C4-2B (cell line): ENCODE data around the gene NODAL.

Experiments
- H3K27ac ChIP-seq: fragments of 450-650 bp; 2 replicates; pipeline ENCODE4 v1.5.1; 2017
- CTCF ChIP-seq: fragments of 450-650 bp; conservative IDR thresholded peaks from 2 replicates; pipeline ENCODE4 v1.5.1; 2017; ENCODE audit warnings: mild to moderate bottlenecking
- ZFX ChIP-seq: fragments of 450-650 bp; IDR thresholded peaks from 2 replicates; pipeline ENCODE4 v1.6.1; 2017

NODAL gene

GRCh38 chr10:70455213-70455630, 13.7 kb upstream of the NODAL start:
- no peak for TF ChIP-seq ZFX
- no peak for TF ChIP-seq CTCF
- no peak overlapping the region for H3K27ac ChIP-seq

- TF ChIP-seq ZFX = no peak
- TF ChIP-seq CTCF = no peak
- no peak overlapping the region for H3K27ac ChIP-seq
Observed at GRCh38 chr10:70448236-70448635, 6.8 kb upstream of the NODAL start.

DNA sequence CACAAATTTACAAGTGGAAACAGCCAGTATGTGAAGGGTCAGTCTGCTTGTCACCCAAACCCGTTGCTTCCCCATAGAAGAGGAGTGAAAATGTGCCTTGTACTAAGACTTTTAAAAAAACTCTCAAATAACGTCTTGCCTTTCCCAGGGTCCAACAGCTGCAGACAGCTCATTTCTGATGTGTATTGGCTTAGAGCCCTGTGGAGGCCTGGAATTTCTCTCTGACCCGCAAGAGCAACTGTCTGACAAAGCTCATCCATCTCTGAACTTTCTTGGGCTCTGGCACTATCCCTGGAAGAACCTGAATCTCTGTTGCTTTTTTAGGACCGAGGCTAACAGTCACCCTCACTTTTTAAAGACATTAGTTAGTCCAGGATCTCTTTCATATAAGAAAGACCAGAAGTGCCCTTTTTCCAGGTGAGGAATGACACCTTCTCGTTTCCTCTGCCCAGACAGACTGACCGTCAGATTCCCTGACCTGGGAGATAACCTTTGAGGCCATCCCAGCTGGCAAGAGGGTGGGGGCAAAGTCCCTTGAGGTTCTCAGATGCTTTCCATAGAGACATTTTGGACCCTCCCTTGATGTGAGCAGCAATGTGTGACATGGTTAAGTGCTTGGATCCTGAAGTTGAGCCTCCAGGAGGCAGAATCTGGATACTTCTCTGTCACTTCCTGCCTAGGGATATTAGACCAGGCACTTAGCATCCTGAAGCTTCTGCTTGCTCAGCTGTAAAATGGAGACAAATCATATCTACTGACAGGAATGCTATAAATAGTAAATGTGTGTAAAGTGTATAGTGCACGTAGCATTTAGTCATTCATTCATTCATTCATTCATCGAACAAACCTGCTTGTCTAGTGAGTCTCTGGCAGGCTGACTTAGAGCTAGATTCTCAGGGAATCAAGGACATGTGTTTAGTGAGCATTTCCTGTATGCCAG, 4.5 kb upstream of the NODAL start:
- no peak for TF ChIP-seq ZFX
- no peak for TF ChIP-seq CTCF
- no peak overlapping the region for H3K27ac ChIP-seq

GRCh38 chr10:70444744-70445143, 3.3 kb upstream of the NODAL start:
- TF ChIP-seq ZFX (no peak), CTCF (no peak)
- H3K27ac ChIP-seq = no peak overlapping the region

DNA sequence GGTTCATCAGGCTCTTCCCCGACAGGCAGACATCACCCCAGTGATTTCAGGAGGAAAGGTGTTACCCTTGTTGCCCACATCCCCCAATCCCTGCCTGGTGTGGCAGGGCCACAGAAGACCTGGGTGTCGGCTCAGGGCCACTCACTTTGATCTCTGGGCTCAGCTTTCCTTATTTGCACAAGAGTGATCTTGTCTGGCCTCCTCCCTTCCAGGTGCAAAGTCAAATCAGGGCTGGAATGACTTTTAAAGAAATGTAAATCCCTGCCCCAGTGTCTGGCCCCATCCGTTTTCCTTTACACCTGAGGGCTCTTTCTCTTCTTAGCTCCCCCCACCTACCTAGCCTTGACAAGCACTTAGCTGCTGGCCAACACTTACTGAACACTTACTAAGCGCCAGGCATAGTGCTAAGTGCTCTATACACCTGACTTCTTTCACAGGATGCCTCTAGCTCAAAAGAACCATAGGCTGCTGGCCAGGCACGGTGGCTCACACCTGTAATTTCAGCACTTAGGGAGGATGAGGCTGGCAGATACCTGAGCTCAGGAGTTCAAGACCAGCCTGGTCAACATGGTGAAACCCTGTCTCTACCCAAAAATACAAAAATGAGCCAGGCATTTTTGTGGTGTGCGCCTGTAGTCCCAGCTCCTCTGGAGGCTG, 979 bp upstream of the NODAL start:
- no peak for TF ChIP-seq ZFX
- no peak for TF ChIP-seq CTCF
- no peak overlapping the region for H3K27ac ChIP-seq

DNA sequence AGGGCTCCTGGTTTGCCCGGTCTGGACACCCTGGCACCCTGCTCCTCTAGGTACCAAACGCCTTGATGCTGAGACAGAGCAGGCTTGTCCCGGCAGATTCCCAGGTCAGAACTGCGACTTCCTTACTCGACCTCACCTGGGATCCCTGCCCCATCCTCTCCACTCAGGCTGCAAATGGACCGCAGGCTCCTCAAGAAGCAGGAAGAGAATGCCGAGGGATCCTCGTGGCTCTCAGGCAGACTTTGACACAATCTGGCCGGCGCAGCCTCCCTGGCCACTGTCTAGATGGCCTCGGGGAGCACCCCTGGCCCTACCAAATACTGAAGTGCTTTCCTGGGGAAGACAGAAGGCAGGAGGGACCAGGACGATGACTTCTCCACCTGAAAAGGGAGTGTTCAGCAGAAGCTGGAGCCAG, 421 bp upstream of the NODAL start:
- TF ChIP-seq CTCF = no peak
- no peak for TF ChIP-seq ZFX
- H3K27ac ChIP-seq = no peak overlapping the region
